T-helper 9 cell (primary cell): ENCODE results near the gene TMEM220.

Experiments
- DNase-seq: peaks from one replicate; pipeline ENCODE4 v3.0.0-alpha.2; 2020
- total RNA-seq, 2 donors: gene quantifications; one replicate each; lab custom pipeline; 2026; lab: John Stamatoyannopoulos, UW

Gene TMEM220
- 0.97 to 1.6 reads per million in 2 donors for total RNA-seq

GRCh38 chr17:10729334-10730193 lies at the start of gene TMEM220:
TMEM220 (minus strand) TSS chr17:10730023; CDS start chr17:10729851, 172 bp downstream.
- DNase-seq: peak; percentile 4

GRCh38 chr17:10779609-10780008 lies 49.8 kb upstream of the TMEM220 start:
- no peak for DNase-seq

- no peak for DNase-seq
These were observed 48.1 kb upstream of the TMEM220 start for GRCh38 chr17:10777890-10778289.

DNA sequence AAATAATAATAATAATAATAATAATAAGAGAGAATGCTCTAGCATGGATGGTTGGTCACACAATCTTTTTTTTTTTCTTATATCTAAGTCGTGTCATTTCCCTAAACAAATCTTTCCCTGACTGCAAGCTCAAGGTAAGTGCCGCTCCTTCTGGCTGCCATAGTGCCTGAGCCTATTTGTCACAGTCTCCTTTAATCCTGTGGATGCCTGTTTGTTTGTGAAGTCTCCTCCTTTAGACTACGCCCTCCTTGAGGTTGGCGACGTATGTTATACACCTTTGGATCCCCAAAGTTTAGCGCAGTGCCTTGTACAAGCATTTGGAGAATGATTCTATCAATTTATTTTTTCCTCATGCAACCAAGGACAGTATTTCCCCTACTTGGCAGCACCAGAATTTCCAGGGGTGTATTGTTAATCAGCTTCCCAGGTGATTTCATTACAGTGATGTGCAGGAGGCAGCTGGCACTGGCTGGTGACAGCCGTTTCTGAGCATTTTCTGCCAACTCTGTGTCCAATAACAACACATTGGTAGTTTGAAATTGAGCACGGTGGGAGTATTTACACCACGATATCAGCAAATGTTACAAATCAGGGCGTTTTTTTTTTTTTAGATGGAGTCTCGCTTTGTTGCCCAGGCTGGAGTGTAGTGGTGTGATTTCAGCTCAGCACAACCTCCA lies 47.4 kb upstream of the TMEM220 start:
- DNase-seq: no peak

GRCh38 chr17:10776381-10776780 lies 46.6 kb upstream of the TMEM220 start:
- DNase-seq: no peak

DNA sequence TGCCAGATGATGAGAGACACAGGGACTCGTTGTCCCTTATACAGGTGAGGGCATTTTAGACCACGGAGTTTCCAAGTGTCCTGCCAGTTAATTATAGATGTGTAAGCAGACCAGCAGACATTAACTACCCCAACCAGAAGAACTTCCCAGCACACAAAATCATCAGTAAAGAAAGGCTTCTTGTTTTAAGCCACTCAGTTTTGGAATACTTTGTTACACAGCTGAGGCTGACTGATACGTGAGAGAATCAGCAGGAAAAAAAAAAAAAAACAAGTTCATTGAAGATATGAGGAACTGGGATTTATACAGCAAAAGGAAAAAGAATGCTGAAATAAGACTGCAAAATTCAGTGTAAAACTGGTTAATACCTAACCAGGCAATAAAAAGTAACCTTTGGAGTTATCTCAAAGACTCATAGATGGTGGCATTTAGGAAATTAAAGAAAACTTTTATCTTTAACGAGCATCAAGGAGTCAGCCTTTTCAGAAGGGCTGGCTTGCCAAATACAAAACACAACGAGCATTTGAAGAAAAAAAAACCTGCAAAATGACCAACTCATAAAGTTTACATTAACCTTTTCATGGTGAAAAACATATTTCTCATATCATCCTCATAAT lies 46.0 kb upstream of the TMEM220 start:
- DNase-seq: no peak

DNA sequence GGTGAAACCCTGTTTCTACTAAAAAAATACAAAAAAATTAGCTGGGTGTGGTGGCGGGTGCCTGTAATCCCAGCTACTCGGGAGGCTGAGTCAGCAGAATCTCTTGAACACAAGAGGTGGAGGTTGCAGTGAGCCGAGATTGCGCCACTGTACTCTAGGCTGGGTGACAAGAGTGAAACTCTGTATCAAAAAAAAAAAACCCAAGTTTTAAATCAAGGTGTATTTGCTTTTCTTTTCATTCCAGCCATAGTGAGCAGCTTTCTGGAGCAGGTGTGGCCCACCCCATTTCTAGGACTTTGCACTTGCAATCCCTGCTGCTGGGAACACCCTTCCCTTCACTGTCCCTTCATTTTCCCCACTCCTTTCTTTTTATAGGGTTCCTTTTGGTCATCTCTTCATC lies 45.2 kb upstream of the TMEM220 start:
- no peak for DNase-seq

DNA sequence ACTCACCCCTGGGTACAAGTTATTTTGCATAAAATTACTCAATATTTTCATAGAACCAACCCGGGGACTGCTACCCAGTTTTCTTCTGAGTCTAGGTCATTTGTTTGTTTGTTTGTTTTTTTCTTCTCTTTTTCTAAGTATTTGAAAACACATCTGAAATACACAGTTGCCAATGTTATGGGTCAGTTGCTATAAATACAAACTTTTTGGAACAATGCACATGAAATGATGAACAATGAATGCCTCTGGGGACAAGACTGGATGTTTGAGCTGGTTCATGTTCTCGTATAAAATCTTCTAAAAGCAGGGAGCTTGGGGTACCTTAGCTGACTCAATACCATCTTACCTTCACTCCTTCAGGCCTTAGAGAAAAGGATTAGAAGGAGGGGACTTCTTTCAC lies 43.6 kb upstream of the TMEM220 start:
- no peak for DNase-seq

DNA sequence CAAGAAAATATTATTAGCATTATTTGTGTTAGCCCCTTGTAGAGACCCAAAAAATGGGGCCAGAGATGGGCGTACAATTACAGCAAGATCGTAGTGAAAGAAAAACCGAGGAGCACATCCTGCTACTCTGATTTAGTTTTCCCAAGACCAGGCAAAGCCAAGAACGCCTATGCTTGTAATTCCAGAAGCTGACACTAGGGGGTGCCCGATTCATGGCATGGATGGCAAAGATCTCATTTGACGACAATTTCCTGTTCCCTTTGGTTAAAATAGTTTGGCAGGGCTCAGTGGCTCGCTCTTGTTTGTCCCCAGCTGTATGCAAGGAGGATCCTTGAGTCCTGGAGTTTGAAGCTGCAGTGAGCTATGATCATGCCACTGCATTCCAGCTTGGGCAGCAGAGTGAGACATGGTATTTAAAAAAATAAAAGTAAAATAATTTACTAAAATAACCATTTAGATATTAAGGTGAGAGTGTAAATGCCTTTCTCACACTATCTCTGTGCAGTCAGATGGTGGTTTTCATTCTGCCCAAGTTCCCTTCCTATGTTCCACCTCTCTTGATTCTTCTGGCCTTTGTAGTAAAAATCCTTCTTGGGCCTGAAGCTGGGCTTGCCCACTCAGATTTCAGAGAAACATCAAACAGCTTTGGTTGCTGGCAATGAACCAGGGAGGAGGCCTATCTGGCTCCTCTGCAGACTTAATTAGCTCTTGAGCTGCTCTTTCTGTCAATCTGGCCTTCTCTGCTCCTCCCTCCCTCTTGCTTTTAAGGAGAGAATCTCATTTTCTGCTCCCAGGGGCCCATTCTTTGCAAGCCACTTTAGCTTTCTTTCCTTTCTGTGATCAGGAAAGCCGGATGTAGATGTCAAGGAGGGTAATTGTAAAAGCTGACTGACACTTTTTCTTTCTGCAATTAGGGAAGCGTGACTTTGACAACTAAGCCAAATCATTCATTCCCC lies 42.9 kb upstream of the TMEM220 start:
- DNase-seq: no peak

DNA sequence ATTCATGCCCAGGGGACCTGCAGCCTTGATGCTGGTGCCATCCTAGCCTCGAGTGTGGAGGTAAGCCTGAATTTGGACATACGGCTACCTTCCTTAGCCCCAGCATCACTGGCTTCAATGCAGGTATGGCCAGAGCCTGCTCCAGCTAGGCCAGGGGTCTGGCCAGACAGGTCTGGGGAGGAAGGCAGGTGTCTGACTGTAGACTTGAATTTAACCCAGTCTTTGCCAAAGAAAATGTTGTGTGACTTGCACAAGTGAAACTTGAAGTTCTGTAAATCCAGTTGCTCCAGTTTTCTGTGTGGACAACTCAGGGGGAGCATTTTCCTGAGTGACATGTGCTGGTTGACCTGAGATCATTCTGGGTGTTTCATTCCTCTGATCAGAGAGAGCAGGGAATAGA lies 41.3 kb upstream of the TMEM220 start:
- no peak for DNase-seq

DNA sequence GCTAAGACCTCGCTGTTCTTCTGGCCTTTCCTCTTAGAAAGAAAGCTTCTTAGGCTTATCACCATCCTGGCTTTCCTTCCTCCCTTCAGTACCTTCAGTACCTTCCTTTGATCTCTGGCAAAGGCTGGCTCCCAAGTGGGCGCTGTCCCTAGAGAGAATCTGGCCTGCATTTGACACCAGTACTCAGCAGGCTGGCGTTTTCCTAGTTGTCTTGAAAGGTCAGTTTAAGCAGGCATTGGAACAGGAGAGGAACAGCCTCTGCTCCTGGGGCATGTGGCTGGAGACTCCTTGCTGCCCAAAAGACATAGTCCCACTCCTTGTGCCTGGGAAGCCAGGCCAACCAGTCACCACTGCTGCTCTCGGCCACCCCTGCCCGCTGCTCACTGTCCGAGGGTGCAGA lies 40.0 kb upstream of the TMEM220 start:
- DNase-seq: no peak

DNA sequence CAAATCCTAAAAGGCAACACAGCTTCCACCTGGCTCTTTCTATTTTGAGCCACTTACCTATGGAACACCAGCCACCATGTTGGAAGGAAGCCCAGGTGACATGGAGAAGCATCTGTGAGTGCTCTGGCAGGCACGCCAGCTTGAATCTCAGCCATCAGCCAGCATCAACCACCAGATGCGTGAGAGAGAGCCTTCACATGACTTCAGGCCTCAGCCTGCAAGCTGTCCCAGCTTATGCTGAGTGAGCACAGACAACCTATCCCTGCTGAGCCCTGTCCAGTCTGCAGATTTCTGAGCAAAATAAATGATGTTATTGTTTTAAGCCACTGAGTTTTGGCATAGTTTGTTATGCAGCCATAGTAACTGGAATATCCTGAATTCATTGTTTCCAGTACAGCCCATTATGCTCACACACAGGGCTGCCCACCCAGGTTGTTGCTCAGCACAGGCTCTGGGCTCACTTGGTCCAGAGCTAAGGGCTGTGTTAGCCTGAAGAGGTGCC lies 39.0 kb upstream of the TMEM220 start:
- DNase-seq: no peak

GRCh38 chr17:10767232-10767631 lies 37.4 kb upstream of the TMEM220 start:
- no peak for DNase-seq

DNA sequence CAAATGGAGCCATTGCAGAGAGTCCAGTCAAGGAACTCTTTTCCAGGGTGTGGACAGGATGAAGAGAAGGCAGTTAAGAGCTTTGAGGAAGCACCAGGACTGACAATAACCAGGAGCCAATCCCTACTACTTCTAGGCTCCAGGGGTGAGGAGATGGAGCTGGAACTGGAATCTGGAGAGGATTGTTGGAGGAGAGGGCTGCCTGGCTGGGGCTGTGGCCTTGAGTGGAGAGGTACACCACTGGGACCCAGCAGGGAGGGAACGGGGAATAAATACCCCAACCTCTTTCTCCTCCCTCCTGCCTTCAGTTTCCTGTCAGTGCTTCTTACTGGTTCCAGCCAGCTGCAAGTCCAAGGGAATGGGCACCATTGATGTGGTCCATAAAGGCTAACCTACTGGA lies 32.2 kb upstream of the TMEM220 start:
- DNase-seq: no peak

GRCh38 chr17:10761281-10761680 lies 31.5 kb upstream of the TMEM220 start:
- DNase-seq: no peak

DNA sequence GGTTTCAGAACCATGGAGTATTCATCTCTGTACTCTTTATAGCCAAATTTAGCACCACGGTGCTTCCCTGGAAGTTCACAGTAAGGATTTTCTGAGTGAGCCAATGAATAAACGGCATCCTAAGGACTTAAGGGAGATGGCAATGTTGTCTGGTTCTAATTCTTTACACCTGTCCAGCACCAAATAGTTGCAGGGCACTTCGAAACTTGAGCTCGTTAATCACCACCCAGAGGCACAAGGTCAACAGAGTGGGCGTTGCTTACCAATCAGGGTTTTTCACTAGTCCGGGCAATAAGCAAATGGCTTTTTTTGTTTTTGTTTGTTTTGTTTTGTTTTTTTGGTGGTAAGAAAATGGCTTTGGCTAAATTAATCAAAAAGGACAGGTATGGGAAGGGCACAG lies 28.2 kb upstream of the TMEM220 start:
- DNase-seq: no peak

DNA sequence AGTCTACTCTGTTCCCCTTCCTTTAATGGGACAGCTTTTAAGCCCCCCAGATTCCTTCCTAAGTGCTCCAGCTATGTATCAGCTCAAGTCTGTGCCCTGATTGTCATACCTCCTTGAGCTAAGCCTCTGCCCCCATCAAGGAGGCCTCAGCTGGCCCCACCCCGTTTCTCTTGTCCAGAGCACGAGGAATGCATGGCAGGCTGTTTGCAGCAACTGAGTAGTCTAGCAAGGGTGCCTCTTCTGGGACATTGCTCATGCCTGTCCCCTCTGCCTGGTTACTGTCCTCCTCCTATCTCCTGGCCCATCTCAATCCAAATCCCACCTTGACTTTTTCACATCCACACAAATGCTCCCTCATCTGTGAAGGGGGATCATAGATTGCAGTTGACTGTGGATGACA lies 27.8 kb upstream of the TMEM220 start:
- no peak for DNase-seq

GRCh38 chr17:10757067-10757466 lies 27.2 kb upstream of the TMEM220 start:
- no peak for DNase-seq

DNA sequence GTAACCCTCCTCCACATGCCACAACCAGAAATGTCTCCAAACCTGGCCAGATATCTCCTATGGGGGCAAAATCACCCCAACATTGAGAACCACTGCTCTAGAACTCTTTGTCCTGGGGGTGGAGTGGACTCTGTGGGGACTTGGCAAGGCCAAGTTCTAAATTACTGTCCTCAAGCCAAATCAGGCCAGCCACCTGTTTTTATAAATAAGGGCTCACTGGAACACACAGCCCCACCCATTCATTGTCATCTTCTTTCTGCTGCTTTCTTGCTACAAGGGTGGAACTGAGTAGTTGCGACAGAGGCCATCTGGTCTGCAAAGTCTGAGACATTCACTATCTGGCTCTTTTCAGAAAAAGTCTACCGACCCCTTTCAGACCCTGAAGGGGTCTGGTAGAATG lies 26.8 kb upstream of the TMEM220 start:
- no peak for DNase-seq

DNA sequence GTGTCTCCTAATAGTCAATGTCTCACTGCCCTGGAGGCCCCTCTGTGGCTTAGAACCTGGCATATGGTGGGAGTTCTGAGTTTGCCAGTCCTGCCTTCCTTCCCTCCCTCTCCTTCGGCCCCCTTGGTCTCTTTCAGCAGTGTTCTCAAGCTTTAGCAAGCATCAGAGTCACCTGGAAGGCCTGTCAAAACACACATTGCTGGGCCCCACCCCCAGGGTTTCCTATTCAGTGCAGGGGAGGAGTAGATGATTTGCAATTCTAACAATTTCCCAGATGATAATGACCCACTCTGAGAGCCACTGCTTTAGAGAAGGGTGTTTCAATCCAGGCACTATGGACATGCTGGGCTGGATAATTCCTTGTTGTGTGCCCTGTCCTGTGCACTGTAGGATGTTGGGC lies 26.4 kb upstream of the TMEM220 start:
- no peak for DNase-seq

GRCh38 chr17:10755592-10756127 lies 25.8 kb upstream of the TMEM220 start:
- no peak for DNase-seq
